Loucy (cell line): ENCODE measurements around the gene MPP3.

Experiments
- H2AFZ ChIP-seq: fragments of 200-600 bp; sonication (generic); 2 replicates; pipeline ENCODE4 v1.6.0; 2016; ENCODE audit warnings: antibody characterized with exemption, mild to moderate bottlenecking, low read length, moderate library complexity
- H3F3A ChIP-seq: fragments of 200-600 bp; 2 replicates; pipeline ENCODE4 v1.6.0; 2016; ENCODE audit warnings: antibody characterized with exemption, low read depth, mild to moderate bottlenecking
- H3K27me3 ChIP-seq: fragments of 200-600 bp; sonication (generic); 2 replicates; pipeline ENCODE4 v1.6.1; 2014; ENCODE audit warnings: low read length, mild to moderate bottlenecking; ENCODE audit not compliant: insufficient read depth, poor library complexity, severe bottlenecking
- H3K36me3 ChIP-seq: fragments of 200-600 bp; sonication (generic); 2 replicates; pipeline ENCODE4 v1.6.1; 2016; ENCODE audit warnings: low read length; ENCODE audit not compliant: insufficient read depth
- H3K4me1 ChIP-seq: fragments of 200-600 bp; sonication (generic); 2 replicates; pipeline ENCODE4 v1.5.1; 2014; ENCODE audit warnings: low read length, mild to moderate bottlenecking; ENCODE audit not compliant: insufficient read depth, poor library complexity, severe bottlenecking
- H3K4me2 ChIP-seq: fragments of 200-600 bp; sonication (generic); 2 replicates; pipeline ENCODE4 v1.6.0; 2014; ENCODE audit warnings: antibody characterized with exemption, low read length, low read depth, mild to moderate bottlenecking; ENCODE audit not compliant: poor library complexity, severe bottlenecking
- H3K4me3 ChIP-seq: fragments of 200-600 bp; sonication (generic); 2 replicates; pipeline ENCODE4 v1.5.1; 2014; ENCODE audit warnings: low read length, mild to moderate bottlenecking, mixed read lengths; ENCODE audit not compliant: poor library complexity, severe bottlenecking
- H3K79me2 ChIP-seq: fragments of 200-600 bp; sonication (generic); 2 replicates; pipeline ENCODE4 v1.6.1; 2014; ENCODE audit warnings: low read length; ENCODE audit not compliant: insufficient read depth
- H3K9ac ChIP-seq: fragments of 200-600 bp; sonication (generic); 2 replicates; pipeline ENCODE4 v1.6.0; 2014; ENCODE audit warnings: mild to moderate bottlenecking, low read depth, low read length, moderate library complexity; ENCODE audit not compliant: poor library complexity, severe bottlenecking
- H3K9me2 ChIP-seq: fragments of 200-600 bp; sonication (generic); replicated peaks from 2 replicates; pipeline ENCODE4 v1.6.1; 2016; ENCODE audit warnings: low read depth, low read length, mixed read lengths
- H3K9me3 ChIP-seq: fragments of 200-600 bp; sonication (generic); 2 replicates; pipeline ENCODE4 v1.6.1; 2014; ENCODE audit warnings: mild to moderate bottlenecking, antibody characterized with exemption, low read length, low read depth; ENCODE audit not compliant: insufficient read depth
- H4K20me1 ChIP-seq: fragments of 200-600 bp; sonication (generic); 2 replicates; pipeline ENCODE4 v1.6.0; 2014; ENCODE audit warnings: antibody characterized with exemption, low read length, mild to moderate bottlenecking; ENCODE audit not compliant: insufficient read depth, poor library complexity, severe bottlenecking
- CTCF ChIP-seq: fragments of 200-600 bp; sonication (generic); conservative IDR thresholded peaks from 2 replicates; pipeline ENCODE4 v1.5.1; 2014; ENCODE audit warnings: mild to moderate bottlenecking, antibody characterized with exemption, low read length
- EZH2phosphoT487 ChIP-seq: fragments of 200-600 bp; IDR thresholded peaks from 2 replicates; pipeline ENCODE4 v1.6.1; 2018; ENCODE audit warnings: antibody characterized with exemption, mild to moderate bottlenecking, moderate library complexity, borderline replicate concordance

Gene MPP3

GRCh38 chr17:43772877-43773648, 59.9 kb downstream of the MPP3 start:
- Histone ChIP-seq H3K9me3 (no peaks in the 10 kb centered on the region), H3K79me2 (no peaks in the 10 kb centered on the region), H4K20me1 (no peaks in the 10 kb centered on the region), H3K9me2 (no peaks in the 10 kb centered on the region), H2AFZ (no peak overlapping the region), H3K4me3 (no peak overlapping the region), H3K4me2 (no peak overlapping the region), H3F3A (no peaks in the 10 kb centered on the region), H3K27me3 (no peaks in the 10 kb centered on the region), H3K36me3 (no peaks in the 10 kb centered on the region), H3K4me1 (peaks cover 1% of the 10 kb centered on the region), H3K9ac (no peak overlapping the region)
- TF ChIP-seq EZH2phosphoT487 (no peak), CTCF (no peak)

- H4K20me1 ChIP-seq, result no peaks in the 10 kb centered on the region
- no peaks in the 10 kb centered on the region for H3K36me3 ChIP-seq
- H2AFZ ChIP-seq, result no peak overlapping the region
- no peaks in the 10 kb centered on the region for H3K27me3 ChIP-seq
- H3K4me3 ChIP-seq, result no peak overlapping the region
- H3K9me2 ChIP-seq, result no peaks in the 10 kb centered on the region
- H3F3A ChIP-seq, result no peaks in the 10 kb centered on the region
- H3K9me3 ChIP-seq, result no peaks in the 10 kb centered on the region
- H3K79me2 ChIP-seq, result no peaks in the 10 kb centered on the region
- no peak for TF ChIP-seq EZH2phosphoT487
- TF ChIP-seq CTCF, result no peak
- H3K9ac ChIP-seq, result no peak overlapping the region
- no peak overlapping the region for H3K4me2 ChIP-seq
- no peaks in the 10 kb centered on the region for H3K4me1 ChIP-seq
These were observed 61.5 kb downstream of the MPP3 start for GRCh38 chr17:43771463-43771862.

GRCh38 chr17:43770957-43771356, 62.0 kb downstream of the MPP3 start:
- Histone ChIP-seq H3K4me1 (no peaks in the 10 kb centered on the region), H3K4me3 (no peak overlapping the region)

More at GRCh38 chr17:43770957-43771356, 62.0 kb downstream of the MPP3 start:
- no peaks in the 10 kb centered on the region for H3K9me2 ChIP-seq
- no peaks in the 10 kb centered on the region for H3K79me2 ChIP-seq
- TF ChIP-seq EZH2phosphoT487 (no peak), CTCF (no peak)
- H4K20me1 ChIP-seq, result no peaks in the 10 kb centered on the region
- H3K9me3 ChIP-seq, result no peaks in the 10 kb centered on the region
- no peak overlapping the region for H3K9ac ChIP-seq
- H3F3A ChIP-seq, result no peaks in the 10 kb centered on the region
- no peak overlapping the region for H3K4me2 ChIP-seq
- no peaks in the 10 kb centered on the region for H3K36me3 ChIP-seq
- no peak overlapping the region for H2AFZ ChIP-seq
- no peaks in the 10 kb centered on the region for H3K27me3 ChIP-seq
